Stimulated activated CD8-positive, alpha-beta memory T cell treated with anti-CD3 and anti-CD28 coated beads, Interleukin-4, amount 100 ng/mL, for 1 hour (primary cell): ENCODE results near the gene ARL11.
"Not testable (repeated sequence)": the region's sequence is repeated elsewhere in the genome, so short reads cannot be mapped to it uniquely, and the experiment has no call there.

ENCODE experiments used
- DNase-seq, 2 donors: peaks; one replicate each; pipeline ENCODE4 v3.0.0-alpha.2; 2020; ENCODE audit warnings: low read depth in 2 of 2, low spot score in 1 of 2

The ARL11 gene

GRCh38 chr13:49627831-49628652 is at the start of gene ARL11:
Gene ARL11 (plus strand): TSS chr13:49628507. CDS start chr13:49630448, 1,941 bp downstream.
- DNase-seq: no peak

- DNase-seq: no peak
Measured at GRCh38 chr13:49579501-49579900, 48.8 kb upstream of the ARL11 start.

GRCh38 chr13:49580980-49581680 is 47.2 kb upstream of the ARL11 start:
- DNase-seq: no peak

- no peak for DNase-seq
Measured at GRCh38 chr13:49584771-49585182, 43.5 kb upstream of the ARL11 start.

- peak; percentile 26 to 40 for DNase-seq
Measured at GRCh38 chr13:49585220-49586157, 42.8 kb upstream of the ARL11 start, which contains the start of gene RCBTB1. Gene RCBTB1 (minus strand): TSS chr13:49585558. CDS start chr13:49567279, 18,279 bp downstream.

DNA sequence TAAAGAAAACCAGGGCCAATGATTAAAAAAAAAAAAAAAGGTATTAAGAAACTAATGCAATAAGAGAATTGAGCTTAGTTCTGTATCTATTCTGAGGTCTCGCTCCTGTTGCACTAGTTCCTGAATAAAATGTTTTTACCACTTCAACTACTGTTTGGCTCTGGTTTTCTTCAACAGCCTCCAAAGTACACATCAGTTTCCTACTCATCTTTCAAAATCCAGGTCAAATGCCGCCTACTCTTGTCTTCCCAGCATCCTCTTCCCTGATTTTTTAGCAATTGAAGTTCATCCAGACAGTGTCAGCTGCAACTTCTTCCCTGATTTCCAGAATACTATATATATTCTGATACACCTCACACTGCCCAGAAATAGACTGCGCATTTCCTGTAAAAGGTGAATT is 41.6 kb upstream of the ARL11 start:
- DNase-seq: no peak

DNA sequence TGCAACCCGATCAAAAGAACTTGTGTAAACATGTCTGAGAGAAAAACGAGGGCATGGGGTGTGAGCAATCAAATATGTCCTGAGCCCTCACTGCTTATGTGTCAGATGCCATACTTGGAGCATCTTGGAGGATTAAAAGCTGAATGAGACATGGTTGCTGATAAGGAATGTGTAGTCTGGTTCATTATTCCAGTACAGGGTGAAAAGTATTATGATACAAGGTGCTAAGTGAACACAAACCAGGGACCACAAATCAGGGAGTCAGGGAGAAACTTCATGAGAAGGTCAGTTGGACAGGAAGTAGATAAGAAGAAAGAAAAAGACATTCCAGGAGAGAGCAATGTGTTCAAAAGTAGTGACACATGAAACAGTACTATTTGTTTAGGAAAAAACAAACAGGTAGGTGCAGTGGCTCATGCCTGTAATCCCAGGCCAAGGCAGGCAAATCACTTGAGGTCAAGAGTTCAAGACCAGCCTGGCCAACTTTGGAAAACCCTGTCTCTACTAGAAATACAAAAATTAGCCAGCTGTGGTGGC is 40.9 kb upstream of the ARL11 start:
- DNase-seq: no peak

DNA sequence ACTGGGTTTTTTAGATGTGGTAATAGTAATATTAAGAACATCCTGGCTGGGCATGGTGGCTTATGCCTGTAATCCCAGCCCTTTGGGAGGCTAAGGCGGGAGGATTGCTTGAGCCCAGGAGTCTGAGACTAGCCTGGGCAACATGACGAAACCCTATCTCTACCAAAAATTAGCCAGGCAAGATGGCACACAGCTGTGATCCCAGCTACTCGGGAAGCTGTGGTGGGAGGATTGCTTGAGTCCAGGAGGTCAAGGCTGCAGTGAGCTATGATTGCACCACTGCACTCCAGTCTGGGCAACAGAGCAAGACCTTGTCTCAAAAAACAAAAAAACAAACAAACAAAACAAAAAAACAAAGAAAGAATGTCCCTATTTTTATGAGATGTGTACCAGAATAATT is 37.6 kb upstream of the ARL11 start:
- not testable (repeated sequence) for DNase-seq

DNA sequence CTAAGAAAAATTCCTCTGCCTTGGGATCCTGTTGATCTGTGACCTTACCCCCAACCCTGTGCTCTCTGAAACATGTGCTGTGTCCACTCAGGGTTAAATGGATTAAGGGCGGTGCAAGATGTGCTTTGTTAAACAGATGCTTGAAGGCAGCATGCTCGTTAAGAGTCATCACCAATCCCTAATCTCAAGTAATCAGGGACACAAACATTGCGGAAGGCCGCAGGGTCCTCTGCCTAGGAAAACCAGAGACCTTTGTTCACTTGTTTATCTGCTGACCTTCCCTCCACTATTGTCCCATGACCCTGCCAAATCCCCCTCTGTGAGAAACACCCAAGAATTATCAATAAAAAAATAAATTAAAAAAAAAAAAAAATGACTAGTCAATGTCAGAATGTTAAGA is 34.4 kb upstream of the ARL11 start:
- DNase-seq: not testable (repeated sequence)

DNA sequence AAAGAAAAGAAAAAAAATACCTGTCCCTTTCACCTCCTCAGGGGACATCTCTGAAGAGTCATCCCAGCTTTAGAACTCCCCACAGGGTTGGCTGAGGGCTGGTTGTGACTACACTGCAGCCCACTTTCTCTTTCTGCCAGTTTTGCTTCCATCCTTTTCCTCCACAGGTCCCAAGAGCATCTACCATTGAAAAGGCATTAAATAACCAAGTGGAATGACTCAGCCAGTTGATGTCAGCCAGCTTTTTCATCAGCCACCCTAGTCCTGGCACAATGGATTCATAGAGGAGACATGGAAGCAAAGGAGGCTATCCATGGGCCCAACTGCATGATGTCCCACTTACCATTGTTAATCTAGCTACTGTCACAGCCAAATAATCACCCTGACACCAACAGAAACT is 33.7 kb upstream of the ARL11 start:
- DNase-seq: no peak

DNA sequence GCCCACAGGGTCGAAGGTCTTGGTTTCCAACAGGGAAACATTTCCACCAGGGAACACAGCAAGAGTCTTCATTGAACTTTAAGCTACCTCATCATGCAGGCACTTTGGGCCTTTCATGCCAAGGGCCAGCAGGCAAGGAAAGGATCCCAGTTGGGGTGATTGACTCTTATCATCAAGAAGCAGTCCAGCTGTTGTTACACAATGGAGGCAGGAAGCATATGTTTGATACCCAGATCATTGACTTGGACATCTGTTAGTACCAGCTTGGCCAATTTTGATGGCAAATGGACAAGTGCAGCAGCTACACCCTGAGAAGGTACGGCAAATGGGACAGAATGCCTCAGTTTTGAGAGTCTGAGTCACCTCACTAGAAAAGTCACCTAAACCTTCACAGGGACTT is 32.1 kb upstream of the ARL11 start:
- DNase-seq: no peak

DNA sequence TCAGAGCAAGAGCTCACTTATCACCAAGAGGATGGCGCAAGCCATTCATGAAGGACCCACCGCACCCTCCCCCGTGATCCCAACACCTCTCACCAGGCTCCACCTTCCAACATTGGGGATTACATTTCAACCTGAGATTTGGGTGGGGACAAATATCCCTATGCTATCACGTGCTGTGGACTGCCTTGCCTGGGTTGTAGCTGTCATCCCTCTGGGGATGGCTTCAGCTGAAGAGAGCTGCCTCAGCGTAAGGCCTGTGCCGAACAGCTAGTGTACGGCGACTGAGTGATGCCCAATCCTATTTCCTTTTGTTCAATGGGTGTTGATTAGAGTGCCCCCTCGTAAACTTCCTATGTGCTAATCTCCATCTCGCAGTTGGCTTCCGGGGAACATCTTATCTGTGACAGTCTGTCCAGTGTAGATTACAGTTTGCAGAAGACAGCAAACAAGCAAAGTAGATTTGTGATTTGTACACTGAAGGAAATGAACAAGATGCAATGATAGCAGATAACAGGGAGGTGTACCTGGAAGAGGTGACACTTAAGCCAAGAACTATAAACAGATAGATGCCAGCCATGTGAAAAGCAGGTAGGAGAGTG is 31.2 kb upstream of the ARL11 start:
- DNase-seq: no peak

GRCh38 chr13:49602005-49602404 is 26.3 kb upstream of the ARL11 start:
- DNase-seq: no peak

GRCh38 chr13:49602615-49603014 is 25.7 kb upstream of the ARL11 start:
- DNase-seq: not testable (repeated sequence)

- no peak for DNase-seq
Measured at GRCh38 chr13:49604570-49604969, 23.7 kb upstream of the ARL11 start.

GRCh38 chr13:49606747-49607648 is 21.3 kb upstream of the ARL11 start:
- peak; percentile 47 to 66 for DNase-seq

DNA sequence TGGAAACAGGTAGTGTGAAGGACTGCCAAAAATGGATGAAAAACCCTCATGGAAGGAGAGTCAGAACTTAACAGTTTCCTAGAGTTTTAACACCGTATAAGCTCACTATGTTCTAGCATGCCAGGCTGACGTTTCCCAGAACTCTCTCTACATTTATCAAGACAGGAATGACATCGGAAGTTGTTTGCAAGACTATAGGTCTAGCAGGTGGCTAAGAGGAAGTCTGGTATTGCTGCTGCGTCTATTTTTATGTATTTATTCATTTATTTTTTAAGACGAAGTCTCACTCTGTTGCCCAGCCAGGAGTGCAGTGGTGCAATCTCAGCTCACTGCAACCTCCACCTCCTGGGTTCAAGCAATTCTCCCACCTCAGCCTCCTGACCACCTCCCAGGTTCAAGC is 20.5 kb upstream of the ARL11 start:
- no peak for DNase-seq

DNA sequence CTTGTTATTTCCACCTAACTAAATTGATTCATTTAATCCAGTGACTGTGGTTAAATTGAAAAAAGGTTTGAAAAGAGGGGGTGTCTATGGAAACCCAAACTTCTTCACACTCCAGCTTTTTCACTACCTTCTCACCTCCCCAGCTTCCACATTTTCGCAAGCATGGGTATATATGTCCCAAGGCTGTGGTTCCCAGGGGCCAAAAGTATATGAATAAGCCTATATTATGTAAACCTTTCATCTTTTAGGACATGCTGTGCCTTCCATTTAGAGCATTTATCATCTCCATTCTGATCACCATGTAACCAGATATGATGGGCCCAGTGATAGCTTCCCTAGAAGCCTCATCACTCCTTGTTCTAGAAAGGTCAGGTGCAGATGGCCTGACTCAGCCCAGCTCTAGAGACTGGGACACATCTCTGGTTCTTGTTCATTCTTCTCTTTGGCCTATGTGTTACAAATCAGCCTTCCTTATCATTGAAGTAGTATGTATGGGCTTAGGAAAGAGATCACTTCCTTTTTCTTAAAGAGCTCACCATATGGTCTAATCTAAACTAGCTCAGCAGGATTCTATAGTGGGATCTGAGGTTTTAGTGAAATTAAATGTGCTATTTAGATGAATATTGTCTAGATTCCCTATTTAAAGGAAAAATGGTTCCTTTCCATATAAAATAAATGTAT is 19.5 kb upstream of the ARL11 start:
- DNase-seq: no peak

DNA sequence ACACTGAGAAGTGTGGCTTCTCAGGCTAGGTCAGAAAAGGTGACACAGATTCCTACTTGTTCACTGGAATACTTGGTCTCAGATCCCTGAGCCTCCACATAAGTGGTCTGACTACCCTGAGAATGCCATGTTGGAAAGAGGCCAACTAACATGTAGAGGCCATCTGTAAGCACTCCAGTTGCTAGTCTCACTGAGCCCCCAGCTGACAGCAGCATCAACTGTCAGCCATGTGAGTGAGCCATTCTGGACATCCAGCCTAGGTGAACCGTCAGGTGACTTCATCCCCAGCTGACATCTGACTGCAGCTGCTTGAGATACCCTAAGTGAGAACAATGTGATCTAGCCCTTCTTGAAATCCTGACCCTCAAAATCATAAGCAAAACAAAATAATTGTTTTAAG is 18.1 kb upstream of the ARL11 start:
- no peak for DNase-seq
